Measurements from ENCODE around the gene SLC32A1. TPM values are rescaled to one million over a fixed set of nuclear protein-coding genes. Genes with fewer than 3 reads are reported as not detected.

The SLC32A1 gene
- total and polyA plus RNA-seq, 2 of the 13 experiments (the other 11 are each of a cell fraction or from before 2014, with no cell fraction given): not detected

GRCh38 chr20:38730989-38731737, 6.9 kb downstream of the SLC32A1 start (continued):
- TF ChIP-seq, protein P1, sequence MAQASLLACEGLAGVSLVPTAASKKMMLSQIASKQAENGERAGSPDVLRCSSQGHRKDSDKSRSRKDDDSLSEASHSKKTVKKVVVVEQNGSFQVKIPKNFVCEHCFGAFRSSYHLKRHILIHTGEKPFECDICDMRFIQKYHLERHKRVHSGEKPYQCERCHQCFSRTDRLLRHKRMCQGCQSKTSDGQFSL (CRISPR knock-in tag; IDR thresholded peaks at IDR 0.05): no peak
- TF ChIP-seq AGO1 (IDR thresholded peaks at IDR 0.05; ENCODE audit: low read depth, low read length, poor library complexity, severe bottlenecking) (no peak), TRIM22 (IDR thresholded peaks at IDR 0.05) (no peak), ZNF749 (CRISPR knock-in tag; IDR thresholded peaks at IDR 0.05; ENCODE audit: borderline replicate concordance) (no peak; the same call in 1 of the 2 replicates), ZGPAT (CRISPR knock-in tag; IDR thresholded peaks at IDR 0.05) (no peak; the same call in 1 of the 2 replicates), AFF4 (CRISPR knock-in tag; IDR thresholded peaks at IDR 0.05) (no peak), PHF21A (CRISPR knock-in tag; IDR thresholded peaks at IDR 0.05) (no peak), TSC22D2 (CRISPR knock-in tag; IDR thresholded peaks at IDR 0.05; ENCODE audit: borderline replicate concordance) (no peak), TGIF2 (CRISPR knock-in tag; IDR thresholded peaks at IDR 0.05) (no peak), SUZ12 (IDR thresholded peaks at IDR 0.05; ENCODE audit: low read depth, low read length) (peak; percentile 18; the same call in 1 of the 2 replicates), RXRA (CRISPR knock-in tag; IDR thresholded peaks at IDR 0.05) (no peak; the same call in 1 of the 2 replicates), PRMT3 (CRISPR knock-in tag; IDR thresholded peaks at IDR 0.05; ENCODE audit: borderline replicate concordance, low read depth) (no peak), CREB3 (CRISPR knock-in tag; IDR thresholded peaks at IDR 0.05) (no peak), ZMYM3 (CRISPR knock-in tag; IDR thresholded peaks at IDR 0.05) (no peak), ZNF251 (CRISPR knock-in tag; IDR thresholded peaks at IDR 0.05) (0 out of 2 replicates have a peak, but pooled peaks have one; percentile 51)
